Measurements from ENCODE around the gene NELL1.

- TF ChIP-seq CTCF (IDR thresholded peaks at IDR 0.05 in 4 of 5, conservative IDR thresholded peaks at IDR 0.05 in 1 of 5): no peak
- TF ChIP-seq POLR2A (IDR thresholded peaks at IDR 0.05): no peak
These were observed 638.5 kb downstream of the NELL1 start for GRCh38 chr11:21307874-21308273.
